Suprapubic skin (tissue), 4 donors: ENCODE data around the gene TCP11L2. TPM values are rescaled to one million over a fixed set of nuclear protein-coding genes. Genes with fewer than 3 reads are reported as not detected.

Experiments used
- DNase-seq, 2 donors: peaks; one replicate each; pipeline ENCODE4 v3.0.0-alpha.2; 2019; ENCODE audit warnings: low spot score in 2 of 2
- H3K27ac ChIP-seq: fragments of 200-600 bp; sonication (generic); one replicate; pipeline ENCODE4 v1.5.1; 2019
- H3K27me3 ChIP-seq: fragments of 200-600 bp; sonication (generic); one replicate; pipeline ENCODE4 v1.5.1; 2019
- H3K36me3 ChIP-seq: fragments of 200-600 bp; sonication (generic); one replicate; pipeline ENCODE4 v1.5.1; 2019
- H3K4me1 ChIP-seq: fragments of 200-600 bp; sonication (generic); one replicate; pipeline ENCODE4 v1.5.1; 2019
- H3K4me3 ChIP-seq: fragments of 200-600 bp; sonication (generic); one replicate; pipeline ENCODE4 v1.5.1; 2019; ENCODE audit warnings: mild to moderate bottlenecking
- H3K9me3 ChIP-seq: fragments of 200-600 bp; sonication (generic); one replicate; pipeline ENCODE4 v1.5.1; 2019
- CTCF ChIP-seq, 2 donors: fragments of 200-600 bp in 1 of 2; fragments of 450-650 bp in 1 of 2; sonication (generic) in 1 of 2; IDR thresholded peaks; one replicate each; pipeline ENCODE4 v1.5.1; 2016 to 2019; ENCODE audit warnings: antibody characterized with exemption in 2 of 2, mild to moderate bottlenecking in 1 of 2, moderate library complexity in 1 of 2
- EP300 ChIP-seq: sonication (generic); formaldehyde crosslinking; IDR thresholded peaks from one replicate; pipeline ENCODE4 v1.6.1; 2017; ENCODE audit warnings: antibody characterized with exemption
- POLR2A ChIP-seq, 2 donors: fragments of 450-650 bp; IDR thresholded peaks; one replicate each; pipeline ENCODE4 v1.6.1; 2017; ENCODE audit warnings: antibody characterized with exemption in 2 of 2, mild to moderate bottlenecking in 2 of 2, moderate library complexity in 2 of 2
- POLR2AphosphoS5 ChIP-seq, 3 donors: sonication (generic); formaldehyde crosslinking; IDR thresholded peaks; one replicate each; pipeline ENCODE4 v1.6.1; 2017; ENCODE audit warnings: antibody characterized with exemption in 3 of 3
- WGBS: methylation state at CpG from one replicate; pipeline ENCODE4 v1.1.5; 2018; 5-methylcytosine and 5-hydroxymethylcytosine counted together
- total RNA-seq, 4 donors: library from RNA; depleted of rRNA; stranded (reverse); fragments of >200 nt; gene quantifications; one replicate each; pipeline ENCODE4 v1.1.0, GENCODE V29; 2016

Gene TCP11L2
- total RNA-seq, 4 donors from 2014 or later, result 38.1 to 70.6 (median 61.2) TPM

DNA sequence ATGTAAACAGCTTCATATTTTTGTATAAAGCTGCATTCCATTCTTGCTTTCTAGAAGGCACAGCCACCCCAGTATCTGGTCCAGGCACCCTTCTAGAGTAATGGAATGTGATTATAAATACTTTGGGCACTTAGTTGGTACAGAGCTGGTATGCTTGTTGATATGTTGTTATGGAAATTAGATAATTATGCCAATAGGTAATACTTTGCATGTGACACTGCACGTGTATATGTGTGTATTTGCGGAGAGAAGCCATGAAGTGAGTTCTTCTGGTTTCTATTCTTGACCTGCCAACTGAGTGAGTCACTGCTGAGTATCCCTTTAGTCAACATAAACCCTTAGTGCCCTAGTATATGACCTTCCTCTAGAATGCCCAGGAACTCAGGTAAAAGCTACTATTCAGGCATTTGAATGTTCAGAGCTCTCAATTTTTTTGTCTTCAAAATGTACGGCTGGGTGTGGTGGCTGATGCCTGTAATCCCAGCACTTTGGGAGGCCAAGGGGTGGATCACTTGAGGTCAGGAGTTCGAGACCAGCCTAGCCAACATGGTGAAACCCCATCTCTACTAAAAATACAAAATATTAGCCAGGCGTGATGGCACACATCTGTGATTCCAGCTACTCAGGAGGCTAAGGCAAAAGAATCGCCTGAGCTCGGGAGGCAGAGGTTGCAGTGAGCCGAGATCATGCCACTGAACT lies 6.2 kb upstream of the TCP11L2 start:
- DNase-seq, result no peak
- H3K4me3 ChIP-seq, result no peak overlapping the region
- H3K9me3 ChIP-seq, result no peaks in the 10 kb centered on the region
- no peaks in the 10 kb centered on the region for H3K36me3 ChIP-seq
- H3K4me1 ChIP-seq, result peaks cover 25% of the 10 kb centered on the region
- H3K27me3 ChIP-seq, result no peaks in the 10 kb centered on the region
- 80% methylated on average over 8 of the region's 8 CpGs for WGBS
- TF ChIP-seq EP300, result no peak
- no peak for TF ChIP-seq POLR2A (IDR thresholded peaks at IDR 0.05)
- TF ChIP-seq POLR2AphosphoS5 (IDR thresholded peaks at IDR 0.05), result no peak
- TF ChIP-seq CTCF (IDR thresholded peaks at IDR 0.05), result no peak
- no peak overlapping the region for H3K27ac ChIP-seq

DNA sequence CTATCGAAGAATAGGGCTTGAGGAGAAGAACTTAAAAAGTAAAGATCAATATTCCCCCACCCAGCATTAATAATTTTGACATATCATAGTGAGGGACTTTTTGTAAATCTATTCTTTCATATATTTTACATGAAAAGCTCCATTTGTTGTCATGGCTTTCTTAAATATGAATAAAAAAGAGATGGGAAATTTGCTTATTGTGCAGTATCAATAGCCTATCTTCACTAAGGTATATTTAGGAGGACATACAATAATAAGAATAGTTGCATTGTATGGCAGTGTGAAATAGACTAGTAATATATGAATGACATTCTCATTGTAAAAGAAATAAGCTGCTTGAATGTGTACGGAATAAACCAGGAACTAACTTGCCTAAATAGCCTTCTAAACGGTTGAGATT lies 5.5 kb upstream of the TCP11L2 start:
- 88% methylated on average over 3 of the region's 3 CpGs for WGBS
- no peaks in the 10 kb centered on the region for H3K9me3 ChIP-seq
- H3K27me3 ChIP-seq, result no peaks in the 10 kb centered on the region
- DNase-seq, result no peak
- no peaks in the 10 kb centered on the region for H3K36me3 ChIP-seq
- TF ChIP-seq POLR2A (IDR thresholded peaks at IDR 0.05) (no peak), POLR2AphosphoS5 (IDR thresholded peaks at IDR 0.05) (no peak), CTCF (IDR thresholded peaks at IDR 0.05) (no peak), EP300 (no peak)
- H3K4me1 ChIP-seq, result peaks cover 33% of the 10 kb centered on the region
- no peak overlapping the region for H3K4me3 ChIP-seq
- H3K27ac ChIP-seq, result no peak overlapping the region

- H3K36me3 ChIP-seq, result no peaks in the 10 kb centered on the region
- no peak for TF ChIP-seq EP300
- TF ChIP-seq POLR2AphosphoS5 (IDR thresholded peaks at IDR 0.05), result no peak
- no peak for TF ChIP-seq POLR2A (IDR thresholded peaks at IDR 0.05)
- TF ChIP-seq CTCF (IDR thresholded peaks at IDR 0.05), result no peak
- no peaks in the 10 kb centered on the region for H3K9me3 ChIP-seq
- no peak overlapping the region for H3K27ac ChIP-seq
- no peak overlapping the region for H3K4me3 ChIP-seq
- no peak for DNase-seq
- H3K27me3 ChIP-seq, result no peaks in the 10 kb centered on the region
- H3K4me1 ChIP-seq, result peaks cover 33% of the 10 kb centered on the region
Measured at GRCh38 chr12:106297681-106298080, 4.9 kb upstream of the TCP11L2 start.

DNA sequence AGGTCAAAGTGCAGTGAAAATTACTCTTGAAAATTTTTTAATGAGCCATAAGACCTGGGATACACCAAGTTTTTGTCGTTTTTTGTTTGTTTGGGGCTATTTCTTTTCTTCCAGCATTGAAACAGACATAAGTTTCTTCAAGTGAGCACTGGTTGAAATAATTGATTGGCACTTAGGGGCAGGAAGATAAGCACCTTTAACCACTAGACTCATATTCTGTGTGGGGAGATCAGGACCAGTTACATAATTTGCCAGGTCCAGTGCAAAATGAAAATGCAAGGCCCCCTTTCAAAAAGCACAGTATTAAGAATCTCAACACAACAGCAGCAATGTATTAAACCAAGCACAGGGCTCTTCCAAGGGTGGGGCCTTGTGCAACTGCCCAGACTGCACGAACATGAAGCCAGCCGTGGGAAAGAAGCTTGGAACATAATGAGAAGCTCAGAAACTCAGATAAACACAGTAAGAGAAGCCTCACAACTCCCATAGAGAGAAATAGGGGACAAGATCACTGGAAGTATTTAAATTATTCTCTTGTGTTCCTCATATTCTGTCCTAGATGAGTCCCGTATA lies 3.2 kb upstream of the TCP11L2 start:
- Histone ChIP-seq H3K9me3 (no peaks in the 10 kb centered on the region), H3K27me3 (no peaks in the 10 kb centered on the region), H3K27ac (peak overlapping the region; percentile 100), H3K4me3 (no peak overlapping the region), H3K36me3 (no peaks in the 10 kb centered on the region), H3K4me1 (peaks cover 44% of the 10 kb centered on the region)
- 22% methylated on average over 4 of the region's 4 CpGs for WGBS
- DNase-seq, result no peak
- no peak for TF ChIP-seq POLR2AphosphoS5 (IDR thresholded peaks at IDR 0.05)
- TF ChIP-seq EP300, result no peak
- no peak for TF ChIP-seq POLR2A (IDR thresholded peaks at IDR 0.05)
- no peak for TF ChIP-seq CTCF (IDR thresholded peaks at IDR 0.05)

- peak overlapping the region; percentile 100 for H3K27ac ChIP-seq
- WGBS, result 38% methylated on average over 1 of the region's 1 CpG
Measured at GRCh38 chr12:106300761-106301160, 1.8 kb upstream of the TCP11L2 start.

More at GRCh38 chr12:106300761-106301160, 1.8 kb upstream of the TCP11L2 start:
- no peak for DNase-seq
- TF ChIP-seq POLR2A (IDR thresholded peaks at IDR 0.05) (no peak), POLR2AphosphoS5 (IDR thresholded peaks at IDR 0.05) (no peak), EP300 (no peak), CTCF (IDR thresholded peaks at IDR 0.05) (no peak)
- Histone ChIP-seq H3K4me3 (no peak overlapping the region), H3K9me3 (no peaks in the 10 kb centered on the region), H3K4me1 (peaks cover 58% of the 10 kb centered on the region), H3K27me3 (no peaks in the 10 kb centered on the region), H3K36me3 (no peaks in the 10 kb centered on the region)
